ENCODE measurements around the gene CCSAP.

CCSAP gene

GRCh38 chr1:229325853-229326487, 16.9 kb downstream of the CCSAP start:
- peaks cover 41 to 92% (median 65%) of the 10 kb centered on the region in 11 experiments; a peak in 21 of 22 replicates for H3K36me3 ChIP-seq
- H4K20me1 ChIP-seq, result peaks cover 0 to 27% (median 0%) of the 10 kb centered on the region in 11 experiments; a peak in 5 of 22 replicates
- no peaks in the 10 kb centered on the region for H3K9me3 ChIP-seq (replicated peaks in 1 of 11)
- H3K27me3 ChIP-seq, result no peaks in the 10 kb centered on the region
- H3K4me2 ChIP-seq, result peak overlapping the region; percentile 9 to 71 (median 24); a peak in 15 of 22 replicates
- no peak for TF ChIP-seq Cebpa-rat (IDR thresholded peaks at IDR 0.05)
- H3K4me3 ChIP-seq, result peak overlapping the region in 1 of 10 experiments; percentile 22; a peak in 1 of 20 replicates
- H3K9ac ChIP-seq, result peak overlapping the region in 7 of 11 experiments; percentile 2 to 59 (median 44); a peak in 12 of 22 replicates
- H3K4me1 ChIP-seq, result peaks cover 6 to 38% (median 10%) of the 10 kb centered on the region in 10 experiments; a peak in 13 of 20 replicates
- peak overlapping the region in 8 of 11 experiments; percentile 17 to 56 (median 44); a peak in 14 of 22 replicates for H3K27ac ChIP-seq

- Histone ChIP-seq H3K9ac (peak overlapping the region in 6 of 11 experiments; percentile 10 to 59 (median 45); a peak in 9 of 22 replicates), H3K27me3 (no peaks in the 10 kb centered on the region), H3K27ac (peak overlapping the region in 8 of 11 experiments; percentile 17 to 56 (median 44); a peak in 13 of 22 replicates), H4K20me1 (peaks cover 0 to 25% (median 0%) of the 10 kb centered on the region in 11 experiments; a peak in 4 of 22 replicates), H3K4me3 (peak overlapping the region in 1 of 10 experiments; percentile 22; a peak in 1 of 20 replicates), H3K9me3 (replicated peaks in 1 of 11) (no peaks in the 10 kb centered on the region), H3K4me2 (peak overlapping the region in 9 of 11 experiments; percentile 9 to 71 (median 35); a peak in 13 of 22 replicates), H3K4me1 (peaks cover 6 to 38% (median 10%) of the 10 kb centered on the region in 10 experiments; a peak in 13 of 20 replicates), H3K36me3 (peaks cover 41 to 96% (median 66%) of the 10 kb centered on the region in 11 experiments; a peak in 21 of 22 replicates)
- no peak for TF ChIP-seq Cebpa-rat (IDR thresholded peaks at IDR 0.05)
Observed at GRCh38 chr1:229325401-229325800, 17.4 kb downstream of the CCSAP start.

GRCh38 chr1:229323885-229324553, 18.8 kb downstream of the CCSAP start:
- no peaks in the 10 kb centered on the region for H3K9me3 ChIP-seq (replicated peaks in 1 of 11)
- no peak overlapping the region for H3K4me3 ChIP-seq
- H3K4me1 ChIP-seq, result peaks cover 6 to 32% (median 10%) of the 10 kb centered on the region in 10 experiments; a peak in 13 of 20 replicates
- no peak for TF ChIP-seq Cebpa-rat (IDR thresholded peaks at IDR 0.05)
- no peak overlapping the region for H3K27ac ChIP-seq
- no peaks in the 10 kb centered on the region for H3K27me3 ChIP-seq
- no peak overlapping the region for H3K9ac ChIP-seq
- peak overlapping the region in 1 of 11 experiments; percentile 63; a peak in 1 of 22 replicates for H3K4me2 ChIP-seq
- H3K36me3 ChIP-seq, result peaks cover 48 to 95% (median 74%) of the 10 kb centered on the region in 11 experiments
- H4K20me1 ChIP-seq, result peaks cover 0 to 11% (median 0%) of the 10 kb centered on the region in 11 experiments; a peak in 2 of 22 replicates

- Histone ChIP-seq H3K9ac (no peak overlapping the region), H3K9me3 (replicated peaks in 1 of 11) (no peaks in the 10 kb centered on the region), H3K4me2 (no peak overlapping the region), H3K4me3 (no peak overlapping the region), H4K20me1 (peaks cover 0 to 5% (median 0%) of the 10 kb centered on the region in 11 experiments; a peak in 1 of 22 replicates), H3K27ac (no peak overlapping the region), H3K4me1 (peaks cover 6 to 26% (median 8%) of the 10 kb centered on the region in 10 experiments; a peak in 13 of 20 replicates), H3K36me3 (peaks cover 43 to 92% (median 76%) of the 10 kb centered on the region in 11 experiments), H3K27me3 (no peaks in the 10 kb centered on the region)
- no peak for TF ChIP-seq Cebpa-rat (IDR thresholded peaks at IDR 0.05)
Observed at GRCh38 chr1:229323201-229323600, 19.6 kb downstream of the CCSAP start.

DNA sequence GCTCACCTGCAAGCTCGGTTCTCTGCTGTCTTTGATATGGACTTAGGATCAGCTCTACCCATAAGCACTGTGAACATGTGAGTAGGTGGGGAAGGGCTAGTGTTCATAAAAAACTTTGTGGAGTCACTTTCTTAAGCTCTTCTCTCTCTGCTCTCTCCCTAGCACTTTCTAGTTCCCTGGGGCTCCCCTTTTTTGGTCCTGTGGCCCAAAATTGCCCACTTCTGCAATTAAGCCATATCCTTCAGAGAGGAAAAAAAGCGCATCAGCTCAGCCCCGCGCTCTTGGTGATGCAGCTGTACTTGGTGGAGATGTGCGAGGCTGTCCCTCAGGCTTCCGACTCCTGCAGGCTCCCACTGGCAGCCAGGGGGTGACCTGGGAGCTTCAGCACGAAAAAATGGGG, 23.4 kb downstream of the CCSAP start:
- no peak overlapping the region for H3K4me2 ChIP-seq
- no peak overlapping the region for H3K9ac ChIP-seq
- no peak overlapping the region for H3K27ac ChIP-seq
- H4K20me1 ChIP-seq, result peaks cover 0 to 5% (median 0%) of the 10 kb centered on the region in 11 experiments; a peak in 1 of 22 replicates
- H3K4me1 ChIP-seq, result peaks cover 0 to 6% (median 0%) of the 10 kb centered on the region in 10 experiments; a peak in 4 of 20 replicates
- peaks cover 26 to 66% (median 48%) of the 10 kb centered on the region in 11 experiments for H3K36me3 ChIP-seq
- no peaks in the 10 kb centered on the region for H3K9me3 ChIP-seq (replicated peaks in 1 of 11)
- H3K27me3 ChIP-seq, result no peaks in the 10 kb centered on the region
- TF ChIP-seq Cebpa-rat (IDR thresholded peaks at IDR 0.05), result no peak
- no peak overlapping the region for H3K4me3 ChIP-seq

DNA sequence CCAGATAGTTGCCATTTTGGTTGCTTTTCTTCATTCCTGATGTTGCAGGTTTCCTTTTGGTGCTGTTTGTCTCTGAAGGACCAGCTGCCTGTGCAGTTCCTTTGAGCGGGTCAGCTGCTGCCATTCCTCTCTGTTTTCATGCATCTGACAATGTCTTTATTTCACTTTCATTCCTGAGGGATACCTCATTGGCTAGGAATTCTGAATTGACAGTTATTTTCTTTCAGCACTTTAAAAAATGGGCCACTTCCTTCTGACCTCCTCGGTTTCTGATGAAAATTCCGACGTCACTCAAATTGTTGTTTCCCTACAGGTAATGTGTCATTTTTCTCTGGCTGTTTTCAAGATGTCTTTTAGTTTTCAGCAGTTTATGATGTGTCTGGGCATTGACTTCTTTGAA, 24.8 kb downstream of the CCSAP start:
- no peak overlapping the region for H3K4me3 ChIP-seq
- no peak overlapping the region for H3K9ac ChIP-seq
- no peak overlapping the region for H3K4me2 ChIP-seq
- TF ChIP-seq Cebpa-rat (IDR thresholded peaks at IDR 0.05), result no peak
- H4K20me1 ChIP-seq, result no peaks in the 10 kb centered on the region
- H3K4me1 ChIP-seq, result no peaks in the 10 kb centered on the region
- no peaks in the 10 kb centered on the region for H3K9me3 ChIP-seq (replicated peaks in 1 of 11)
- H3K36me3 ChIP-seq, result peaks cover 16 to 52% (median 34%) of the 10 kb centered on the region in 11 experiments
- H3K27ac ChIP-seq, result no peak overlapping the region
- no peaks in the 10 kb centered on the region for H3K27me3 ChIP-seq

DNA sequence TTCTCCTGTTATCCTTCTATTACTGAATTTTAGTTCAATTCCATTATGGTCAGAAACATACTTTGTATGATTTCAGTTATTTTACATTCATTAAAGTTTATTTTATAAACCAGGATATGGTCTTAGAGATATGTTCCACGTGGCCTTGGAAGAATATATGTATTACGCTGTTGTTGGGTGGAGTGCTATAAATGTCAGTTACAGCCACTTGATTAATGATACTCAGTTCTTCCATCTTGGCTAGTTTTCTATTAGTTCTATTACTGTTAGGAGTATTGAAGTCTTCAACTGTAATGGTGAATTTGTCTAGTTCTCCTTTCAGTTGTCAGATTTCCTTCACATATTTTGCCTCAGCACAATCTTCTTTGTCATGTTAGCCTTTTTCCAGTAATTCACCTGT, 26.7 kb downstream of the CCSAP start:
- TF ChIP-seq Cebpa-rat (IDR thresholded peaks at IDR 0.05), result no peak
- Histone ChIP-seq H3K4me1 (peaks cover 0 to 7% (median 0%) of the 10 kb centered on the region in 10 experiments; a peak in 4 of 20 replicates), H3K4me3 (no peak overlapping the region), H4K20me1 (no peaks in the 10 kb centered on the region), H3K4me2 (no peak overlapping the region), H3K9me3 (replicated peaks in 1 of 11) (no peaks in the 10 kb centered on the region), H3K27ac (no peak overlapping the region), H3K36me3 (peaks cover 10 to 33% (median 17%) of the 10 kb centered on the region in 11 experiments; a peak in 20 of 22 replicates), H3K27me3 (no peaks in the 10 kb centered on the region), H3K9ac (no peak overlapping the region)

DNA sequence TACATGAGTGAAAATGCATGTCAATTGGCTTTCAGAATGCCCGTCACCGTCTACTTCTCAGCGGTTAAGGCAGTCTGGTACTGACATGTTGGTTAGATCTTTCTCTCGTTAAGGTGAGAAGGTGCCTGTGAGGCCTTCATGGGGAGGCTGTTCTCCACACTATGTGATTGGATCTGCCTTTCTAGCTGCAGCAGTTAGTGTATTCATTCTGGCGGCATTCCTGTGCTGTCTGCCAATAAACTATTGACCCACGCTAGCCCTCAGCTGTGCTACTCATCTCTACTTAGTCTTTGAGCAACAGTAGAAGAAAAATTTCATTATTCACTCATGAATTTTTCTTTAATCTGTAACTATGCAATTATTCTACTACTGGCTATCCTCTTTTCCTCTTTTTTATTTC, 32.0 kb downstream of the CCSAP start:
- H3K27me3 ChIP-seq, result no peaks in the 10 kb centered on the region
- H3K4me3 ChIP-seq, result no peak overlapping the region
- H3K4me1 ChIP-seq, result peaks cover 0 to 7% (median 0%) of the 10 kb centered on the region in 10 experiments; a peak in 4 of 20 replicates
- no peak overlapping the region for H3K27ac ChIP-seq
- no peak overlapping the region for H3K9ac ChIP-seq
- H3K36me3 ChIP-seq, result peaks cover 0 to 15% (median 4%) of the 10 kb centered on the region in 11 experiments; a peak in 5 of 22 replicates
- no peak overlapping the region for H3K4me2 ChIP-seq
- H3K9me3 ChIP-seq (replicated peaks in 1 of 11), result no peaks in the 10 kb centered on the region
- no peaks in the 10 kb centered on the region for H4K20me1 ChIP-seq
- TF ChIP-seq Cebpa-rat (IDR thresholded peaks at IDR 0.05), result no peak

GRCh38 chr1:229309684-229310083, 33.2 kb downstream of the CCSAP start:
- no peaks in the 10 kb centered on the region for H4K20me1 ChIP-seq
- TF ChIP-seq Cebpa-rat (IDR thresholded peaks at IDR 0.05), result no peak
- H3K9me3 ChIP-seq (replicated peaks in 1 of 11), result no peaks in the 10 kb centered on the region

More at GRCh38 chr1:229309684-229310083, 33.2 kb downstream of the CCSAP start:
- Histone ChIP-seq H3K36me3 (peaks cover 0 to 15% (median 4%) of the 10 kb centered on the region in 11 experiments; a peak in 5 of 22 replicates), H3K4me2 (no peak overlapping the region), H3K4me3 (no peak overlapping the region), H3K4me1 (peaks cover 0 to 7% (median 0%) of the 10 kb centered on the region in 10 experiments; a peak in 4 of 20 replicates), H3K27ac (no peak overlapping the region), H3K27me3 (no peaks in the 10 kb centered on the region), H3K9ac (no peak overlapping the region)

Measured in BLaER1 treated with 17β-estradiol and CSF1 and Interleukin-3, amounts not matched to agents 10 nM and 100 nM (cell line).